ENCODE measurements around the gene TCEA2. TPM values are rescaled to one million over a fixed set of nuclear protein-coding genes. Genes with fewer than 3 reads are reported as not detected.

Gene TCEA2
- total RNA-seq, 1 experiment from 2014 or later, result 48.3 TPM

DNA sequence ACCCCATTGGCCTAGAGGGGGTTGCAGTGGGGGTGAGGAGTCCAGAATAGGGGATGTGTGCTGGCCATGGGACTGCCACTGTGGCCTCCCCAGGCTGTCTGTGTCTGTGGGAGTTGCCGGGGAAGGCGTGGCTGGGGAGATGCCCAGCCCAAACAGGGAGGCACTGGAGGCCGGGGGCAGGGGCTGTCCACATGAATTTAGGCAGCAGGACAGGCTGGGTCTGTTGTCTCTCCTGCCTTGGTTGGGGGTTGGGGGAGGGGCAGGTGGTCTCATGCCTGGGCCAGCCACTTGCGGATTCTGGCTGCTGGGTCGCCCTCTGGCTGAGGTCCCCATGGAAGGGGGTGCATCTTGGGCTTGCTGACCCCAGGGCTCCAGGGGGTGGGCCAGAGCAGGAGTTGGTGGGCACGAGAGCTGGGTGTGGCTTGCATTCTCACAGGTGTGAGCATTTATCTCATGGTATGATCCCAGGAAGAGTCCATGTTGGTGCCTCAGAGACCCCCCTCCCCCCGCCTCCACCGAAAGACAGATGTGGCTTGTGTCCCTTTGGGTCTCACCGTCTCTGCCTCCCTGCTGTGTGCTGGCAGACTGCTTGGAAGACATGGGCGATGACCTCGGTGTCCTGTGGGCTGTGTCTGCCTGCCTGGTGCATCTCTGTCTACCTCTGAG is 17.5 kb upstream of the TCEA2 start:
- no peaks in the 10 kb centered on the region for H3K9me3 ChIP-seq
- no peaks in the 10 kb centered on the region for H3K4me1 Mint-ChIP-seq (ENCODE audit: low read depth, unreplicated experiment)
- H3K27ac Mint-ChIP-seq (ENCODE audit: unreplicated experiment), result no peak overlapping the region
- H3K4me1 ChIP-seq, result peaks cover 3% of the 10 kb centered on the region
- no peaks in the 10 kb centered on the region for H3K36me3 ChIP-seq (ENCODE audit: control insufficient read depth, insufficient read depth, low read length)
- H3K4me3 Mint-ChIP-seq (ENCODE audit: unreplicated experiment), result no peak overlapping the region
- intact Hi-C loops (cut with micrococcal nuclease; ENCODE audit: unreplicated experiment), result no loop called here
- TF ChIP-seq, protein P1, sequence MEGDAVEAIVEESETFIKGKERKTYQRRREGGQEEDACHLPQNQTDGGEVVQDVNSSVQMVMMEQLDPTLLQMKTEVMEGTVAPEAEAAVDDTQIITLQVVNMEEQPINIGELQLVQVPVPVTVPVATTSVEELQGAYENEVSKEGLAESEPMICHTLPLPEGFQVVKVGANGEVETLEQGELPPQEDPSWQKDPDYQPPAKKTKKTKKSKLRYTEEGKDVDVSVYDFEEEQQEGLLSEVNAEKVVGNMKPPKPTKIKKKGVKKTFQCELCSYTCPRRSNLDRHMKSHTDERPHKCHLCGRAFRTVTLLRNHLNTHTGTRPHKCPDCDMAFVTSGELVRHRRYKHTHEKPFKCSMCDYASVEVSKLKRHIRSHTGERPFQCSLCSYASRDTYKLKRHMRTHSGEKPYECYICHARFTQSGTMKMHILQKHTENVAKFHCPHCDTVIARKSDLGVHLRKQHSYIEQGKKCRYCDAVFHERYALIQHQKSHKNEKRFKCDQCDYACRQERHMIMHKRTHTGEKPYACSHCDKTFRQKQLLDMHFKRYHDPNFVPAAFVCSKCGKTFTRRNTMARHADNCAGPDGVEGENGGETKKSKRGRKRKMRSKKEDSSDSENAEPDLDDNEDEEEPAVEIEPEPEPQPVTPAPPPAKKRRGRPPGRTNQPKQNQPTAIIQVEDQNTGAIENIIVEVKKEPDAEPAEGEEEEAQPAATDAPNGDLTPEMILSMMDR (IDR thresholded peaks at IDR 0.05; ENCODE audit: insufficient read depth in 1 of 2, low read depth in 1 of 2, low read length in 1 of 2, severe bottlenecking in 1 of 2, unreplicated experiment in 1 of 2), result no peak
- DNase-seq, result no peak
- H3K27me3 Mint-ChIP-seq (ENCODE audit: insufficient read depth, unreplicated experiment), result peaks cover 21% of the 10 kb centered on the region
- BruUV-seq (replicated peaks), result no TSS peak
- H3K36me3 Mint-ChIP-seq (ENCODE audit: insufficient read depth, unreplicated experiment), result no peaks in the 10 kb centered on the region
- H3K27me3 ChIP-seq (replicated peaks; ENCODE audit: control insufficient read depth, insufficient read depth, low read length), result peaks cover 1% of the 10 kb centered on the region; the same call in 1 of the 2 replicates
- ChIA-PET CTCF (no interaction called here), POLR2A (no interaction called here)
- H3K9me3 Mint-ChIP-seq (ENCODE audit: unreplicated experiment), result no peaks in the 10 kb centered on the region
- H3K4me3 ChIP-seq (ENCODE audit: low read depth, low read length), result no peak overlapping the region

DNA sequence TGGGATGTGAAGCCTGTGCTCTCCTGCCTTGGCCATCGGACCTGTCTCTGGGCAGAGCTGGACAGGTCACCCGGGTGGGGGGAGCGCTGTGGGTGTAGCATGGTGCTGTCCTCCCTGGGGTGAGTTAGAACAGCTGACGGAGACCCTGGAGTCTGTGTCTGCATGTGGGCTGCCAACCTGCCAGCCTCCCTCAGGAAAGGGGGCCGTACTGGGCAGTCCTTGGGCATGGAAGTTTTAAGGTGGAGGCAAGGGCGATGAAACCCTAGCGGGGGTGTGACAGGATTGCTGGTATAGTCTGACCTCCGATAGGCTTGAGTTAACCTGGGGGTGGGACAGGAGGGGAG is 16.0 kb upstream of the TCEA2 start:
- Histone ChIP-seq H3K4me1 (peaks cover 3% of the 10 kb centered on the region), H3K36me3 (ENCODE audit: control insufficient read depth, insufficient read depth, low read length) (no peaks in the 10 kb centered on the region), H3K27me3 (replicated peaks; ENCODE audit: control insufficient read depth, insufficient read depth, low read length) (peaks cover 1% of the 10 kb centered on the region), H3K4me3 (ENCODE audit: low read depth, low read length) (no peak overlapping the region), H3K9me3 (no peaks in the 10 kb centered on the region)
- ChIA-PET POLR2A (no interaction called here), CTCF (interaction anchor here (1.6 kb wide), 1 partner anchor 9 kb away, joined by 7 read pairs; no protein-coding TSS in a partner anchor)
- TF ChIP-seq, protein P1 (IDR thresholded peaks at IDR 0.05; ENCODE audit: insufficient read depth in 1 of 2, low read depth in 1 of 2, low read length in 1 of 2, severe bottlenecking in 1 of 2, unreplicated experiment in 1 of 2), result no peak
- no peaks in the 10 kb centered on the region for H3K4me1 Mint-ChIP-seq (ENCODE audit: low read depth, unreplicated experiment)
- H3K36me3 Mint-ChIP-seq (ENCODE audit: insufficient read depth, unreplicated experiment), result no peaks in the 10 kb centered on the region
- H3K9me3 Mint-ChIP-seq (ENCODE audit: unreplicated experiment), result no peaks in the 10 kb centered on the region
- DNase-seq, result no peak
- BruUV-seq (replicated peaks), result no TSS peak
- intact Hi-C loops (cut with micrococcal nuclease; ENCODE audit: unreplicated experiment), result loop anchor here (1.0 kb wide), 1 partner anchor 8 kb away; no protein-coding TSS in a partner anchor
- H3K4me3 Mint-ChIP-seq (ENCODE audit: unreplicated experiment), result peak overlapping the region; percentile 46
- no peak overlapping the region for H3K27ac Mint-ChIP-seq (ENCODE audit: unreplicated experiment)
- peaks cover 21% of the 10 kb centered on the region for H3K27me3 Mint-ChIP-seq (ENCODE audit: insufficient read depth, unreplicated experiment)

DNA sequence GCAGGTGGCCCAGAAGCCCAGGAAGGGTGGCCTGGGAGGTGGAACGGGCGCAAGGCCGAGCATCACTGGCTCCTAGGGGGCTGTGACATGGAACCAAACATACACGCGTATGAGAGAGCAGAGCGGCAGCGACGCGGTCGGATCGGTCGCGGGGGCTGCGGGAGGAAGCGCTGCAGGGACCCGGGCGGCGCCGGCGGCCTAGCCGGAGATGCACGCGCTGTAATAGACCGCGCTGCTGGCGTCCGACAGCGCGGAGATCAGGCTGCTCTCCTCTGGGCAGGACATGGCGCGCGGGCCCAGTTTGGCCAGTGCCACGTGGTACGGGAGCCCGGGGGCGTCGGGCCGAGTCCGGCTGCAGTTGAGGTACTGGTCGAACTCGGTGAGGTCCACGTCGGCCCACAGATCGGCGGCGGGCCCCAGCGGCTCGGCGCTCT is 15.0 kb upstream of the TCEA2 start:
- POLR2A ChIA-PET, result no interaction called here
- Mint-ChIP-seq H3K36me3 (ENCODE audit: insufficient read depth, unreplicated experiment) (no peaks in the 10 kb centered on the region), H3K27ac (ENCODE audit: unreplicated experiment) (no peak overlapping the region), H3K4me1 (ENCODE audit: low read depth, unreplicated experiment) (no peaks in the 10 kb centered on the region), H3K4me3 (ENCODE audit: unreplicated experiment) (peak overlapping the region; percentile 46), H3K9me3 (ENCODE audit: unreplicated experiment) (no peaks in the 10 kb centered on the region), H3K27me3 (ENCODE audit: insufficient read depth, unreplicated experiment) (peaks cover 21% of the 10 kb centered on the region)
- H3K36me3 ChIP-seq (ENCODE audit: control insufficient read depth, insufficient read depth, low read length), result no peaks in the 10 kb centered on the region
- intact Hi-C loops (cut with micrococcal nuclease; ENCODE audit: unreplicated experiment), result loop anchor here (1.0 kb wide), 1 partner anchor 9 kb away; no protein-coding TSS in a partner anchor
- DNase-seq, result no peak
- CTCF ChIA-PET, result interaction anchor here (1.6 to 8.0 kb wide), 2 partner anchors 9 kb away, joined by 7 to 64 read pairs; no protein-coding TSS in a partner anchor
- peaks cover 1% of the 10 kb centered on the region for H3K27me3 ChIP-seq (replicated peaks; ENCODE audit: control insufficient read depth, insufficient read depth, low read length)
- no peaks in the 10 kb centered on the region for H3K9me3 ChIP-seq
- H3K4me1 ChIP-seq, result peaks cover 3% of the 10 kb centered on the region
- TF ChIP-seq, protein P1 (IDR thresholded peaks at IDR 0.05; ENCODE audit: insufficient read depth in 1 of 2, low read depth in 1 of 2, low read length in 1 of 2, severe bottlenecking in 1 of 2, unreplicated experiment in 1 of 2), result no peak
- BruUV-seq (replicated peaks), result no TSS peak
- no peak overlapping the region for H3K4me3 ChIP-seq (ENCODE audit: low read depth, low read length)
